ENCODE data around the gene HDLBP.

HDLBP gene

GRCh38 chr2:241205086-241205485 lies 110.4 kb downstream of the HDLBP start:
- no peak overlapping the region for H3K4me3 ChIP-seq (ENCODE audit: low read depth, low read length)
- TF ChIP-seq POLR2A (IDR thresholded peaks at IDR 0.05; ENCODE audit: extremely low read depth, insufficient read length) (no peak), CTCF (IDR thresholded peaks at IDR 0.05; ENCODE audit: low read depth, low read length) (no peak), MYC (IDR thresholded peaks at IDR 0.05; ENCODE audit: low read depth, low read length) (no peak), MAX (IDR thresholded peaks at IDR 0.05; ENCODE audit: low read depth, low read length) (no peak)
- no peak for DNase-seq (ENCODE audit: low read depth)

- TF ChIP-seq MYC (IDR thresholded peaks at IDR 0.05; ENCODE audit: low read depth, low read length), result no peak
- TF ChIP-seq MAX (IDR thresholded peaks at IDR 0.05; ENCODE audit: low read depth, low read length), result no peak
- no peak for TF ChIP-seq CTCF (IDR thresholded peaks at IDR 0.05; ENCODE audit: low read depth, low read length)
- TF ChIP-seq POLR2A (IDR thresholded peaks at IDR 0.05; ENCODE audit: extremely low read depth, insufficient read length), result no peak
- no peak for DNase-seq (ENCODE audit: low read depth)
- H3K4me3 ChIP-seq (ENCODE audit: low read depth, low read length), result no peak overlapping the region
Measured at GRCh38 chr2:241204490-241204889, 111.0 kb downstream of the HDLBP start.

- no peak for DNase-seq (ENCODE audit: low read depth)
- H3K4me3 ChIP-seq (ENCODE audit: low read depth, low read length), result no peak overlapping the region
- TF ChIP-seq MYC (IDR thresholded peaks at IDR 0.05; ENCODE audit: low read depth, low read length) (no peak), POLR2A (IDR thresholded peaks at IDR 0.05; ENCODE audit: extremely low read depth, insufficient read length) (no peak), CTCF (IDR thresholded peaks at IDR 0.05; ENCODE audit: low read depth, low read length) (no peak), MAX (IDR thresholded peaks at IDR 0.05; ENCODE audit: low read depth, low read length) (no peak)
Measured at GRCh38 chr2:241204010-241204384, 111.5 kb downstream of the HDLBP start.

- H3K4me3 ChIP-seq (ENCODE audit: low read depth, low read length), result no peak overlapping the region
- no peak for TF ChIP-seq POLR2A (IDR thresholded peaks at IDR 0.05; ENCODE audit: extremely low read depth, insufficient read length)
- TF ChIP-seq CTCF (IDR thresholded peaks at IDR 0.05; ENCODE audit: low read depth, low read length), result no peak
- no peak for TF ChIP-seq MAX (IDR thresholded peaks at IDR 0.05; ENCODE audit: low read depth, low read length)
- TF ChIP-seq MYC (IDR thresholded peaks at IDR 0.05; ENCODE audit: low read depth, low read length), result no peak
- DNase-seq (ENCODE audit: low read depth), result no peak
Measured at GRCh38 chr2:241203218-241204009, 112.1 kb downstream of the HDLBP start.

- TF ChIP-seq MAX (IDR thresholded peaks at IDR 0.05; ENCODE audit: low read depth, low read length), result no peak
- TF ChIP-seq MYC (IDR thresholded peaks at IDR 0.05; ENCODE audit: low read depth, low read length), result no peak
- no peak for TF ChIP-seq POLR2A (IDR thresholded peaks at IDR 0.05; ENCODE audit: extremely low read depth, insufficient read length)
- TF ChIP-seq CTCF (IDR thresholded peaks at IDR 0.05; ENCODE audit: low read depth, low read length), result no peak
- no peak overlapping the region for H3K4me3 ChIP-seq (ENCODE audit: low read depth, low read length)
- no peak for DNase-seq (ENCODE audit: low read depth)
Measured at GRCh38 chr2:241202681-241203080, 112.8 kb downstream of the HDLBP start.

Data from NB4 (cell line).